Skin epidermis (tissue), 12 donors: ENCODE results near the gene ARHGEF7.

Source experiments
- H3K27ac ChIP-seq, 21 experiments: fragments of 200-600 bp; sonication (generic) in 11 of 21; one replicate each; pipeline ENCODE4 v1.5.0; 2020; ENCODE audit warnings: mild to moderate bottlenecking in 3 of 21, inconsistent platforms in 2 of 21, moderate library complexity in 2 of 21
- H3K4me3 ChIP-seq, 7 experiments: fragments of 200-600 bp; sonication (generic) in 2 of 7; one replicate each; pipeline ENCODE4 v1.5.0; 2020; ENCODE audit warnings: inconsistent platforms in 2 of 7, mild to moderate bottlenecking in 2 of 7, moderate library complexity in 1 of 7

The ARHGEF7 gene

GRCh38 chr13:111326981-111327642 lies 212.0 kb downstream of the ARHGEF7 start:
- Histone ChIP-seq H3K27ac (no peak overlapping the region), H3K4me3 (no peak overlapping the region)

GRCh38 chr13:111327730-111328573 lies 212.8 kb downstream of the ARHGEF7 start:
- H3K27ac ChIP-seq = no peak overlapping the region
- no peak overlapping the region for H3K4me3 ChIP-seq

- Histone ChIP-seq H3K27ac (no peak overlapping the region), H3K4me3 (no peak overlapping the region)
These were observed 213.7 kb downstream of the ARHGEF7 start for GRCh38 chr13:111328574-111329410.

DNA sequence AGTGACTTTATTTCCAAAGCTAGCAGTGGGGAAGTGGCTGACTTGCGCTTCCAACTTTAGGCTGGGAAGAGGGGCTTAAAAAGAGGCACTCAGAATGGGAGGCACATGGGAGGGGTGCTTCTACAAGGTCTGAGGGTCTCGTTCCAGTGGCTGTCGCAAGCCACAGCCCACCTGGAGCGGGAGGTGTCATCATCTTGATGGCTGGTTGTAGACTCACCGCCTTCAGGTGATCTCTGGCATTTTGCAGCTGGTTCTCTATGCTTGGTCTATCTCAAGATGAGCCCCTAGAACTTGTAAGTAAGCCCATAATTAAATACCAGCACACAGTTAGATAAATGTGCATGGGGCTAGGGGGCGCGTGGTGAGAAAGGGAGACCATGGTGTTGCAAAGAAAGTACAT lies 214.5 kb downstream of the ARHGEF7 start:
- Histone ChIP-seq H3K4me3 (no peak overlapping the region), H3K27ac (no peak overlapping the region)

- Histone ChIP-seq H3K4me3 (no peak overlapping the region), H3K27ac (no peak overlapping the region)
These were observed 215.0 kb downstream of the ARHGEF7 start for GRCh38 chr13:111330066-111330610.

GRCh38 chr13:111335298-111335697 lies 220.2 kb downstream of the ARHGEF7 start:
- H3K4me3 ChIP-seq = no peak overlapping the region
- H3K27ac ChIP-seq = no peak overlapping the region

DNA sequence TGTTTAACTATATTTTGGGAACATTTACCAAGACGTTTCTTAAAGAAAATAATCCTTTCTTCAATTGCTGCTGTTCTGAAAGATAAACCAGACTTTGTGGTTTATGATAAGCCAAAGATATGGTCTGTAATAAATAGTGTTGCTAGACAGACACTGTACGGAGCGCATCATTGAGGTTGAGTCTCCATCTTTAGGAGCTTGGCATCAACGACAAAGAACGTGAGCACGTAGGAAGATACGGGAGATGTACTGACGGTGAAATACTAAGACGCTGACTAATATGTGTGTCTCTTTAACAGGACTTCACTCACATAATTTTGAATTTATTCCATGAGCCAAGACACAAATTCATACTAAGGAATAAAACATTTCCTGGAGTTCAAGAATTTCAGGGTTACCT lies 221.6 kb downstream of the ARHGEF7 start:
- H3K27ac ChIP-seq = no peak overlapping the region

GRCh38 chr13:111337206-111337605 lies 222.1 kb downstream of the ARHGEF7 start:
- H3K4me3 ChIP-seq = no peak overlapping the region

More for the DNA sequence above, 221.6 kb downstream of the ARHGEF7 start:
- H3K4me3 ChIP-seq = no peak overlapping the region

DNA sequence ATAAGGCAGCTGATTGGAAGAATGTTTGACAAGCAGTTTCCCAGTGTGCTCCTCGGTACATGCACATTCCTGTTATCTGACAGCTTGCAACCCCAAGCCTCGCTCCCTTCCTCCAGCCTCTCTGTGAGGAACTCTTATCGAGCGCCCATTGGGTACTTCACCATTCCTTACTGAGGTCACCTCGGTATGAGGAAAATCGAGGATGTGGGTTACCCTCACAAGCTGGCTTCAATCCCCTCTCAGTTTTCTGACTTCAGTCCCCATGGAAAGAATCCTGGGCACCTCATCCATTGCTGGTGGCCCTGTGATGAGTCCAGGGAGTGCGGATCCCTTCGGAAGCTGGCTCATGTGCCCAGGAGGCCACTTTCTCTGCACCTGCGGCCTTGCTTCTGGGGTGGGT lies 222.6 kb downstream of the ARHGEF7 start:
- no peak overlapping the region for H3K4me3 ChIP-seq

More at GRCh38 chr13:111337206-111337605, 222.1 kb downstream of the ARHGEF7 start:
- peak overlapping the region in 2 of 21 experiments; percentile 25 to 30 for H3K27ac ChIP-seq

DNA sequence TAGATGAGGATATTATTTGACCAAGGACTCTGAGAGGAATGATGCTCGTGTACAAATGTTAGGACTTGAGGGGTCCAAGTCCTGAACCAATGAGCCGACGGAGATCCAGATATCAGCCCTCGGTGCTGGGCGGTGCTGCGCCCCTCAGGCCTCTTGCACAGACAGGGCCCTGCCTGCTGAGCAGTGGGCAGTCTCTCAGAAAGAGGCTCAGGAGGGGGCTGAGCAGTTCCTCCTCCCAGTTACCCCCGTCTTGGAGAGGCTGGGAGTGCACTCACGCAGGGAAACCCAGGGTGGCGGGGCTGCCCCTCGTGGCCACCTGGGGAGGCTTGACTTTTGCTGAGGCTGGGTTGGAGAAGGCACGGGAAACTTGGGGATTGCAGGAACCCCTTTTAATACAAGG lies 223.7 kb downstream of the ARHGEF7 start:
- Histone ChIP-seq H3K4me3 (no peak overlapping the region), H3K27ac (no peak overlapping the region)

More for the DNA sequence above, 222.6 kb downstream of the ARHGEF7 start:
- peak overlapping the region in 2 of 21 experiments; percentile 25 to 30 for H3K27ac ChIP-seq

- no peak overlapping the region for H3K27ac ChIP-seq
These were observed 224.4 kb downstream of the ARHGEF7 start for GRCh38 chr13:111339366-111340143.

GRCh38 chr13:111341886-111342285 lies 226.8 kb downstream of the ARHGEF7 start:
- H3K4me3 ChIP-seq = no peak overlapping the region
- no peak overlapping the region for H3K27ac ChIP-seq

More at GRCh38 chr13:111339366-111340143, 224.4 kb downstream of the ARHGEF7 start:
- no peak overlapping the region for H3K4me3 ChIP-seq

DNA sequence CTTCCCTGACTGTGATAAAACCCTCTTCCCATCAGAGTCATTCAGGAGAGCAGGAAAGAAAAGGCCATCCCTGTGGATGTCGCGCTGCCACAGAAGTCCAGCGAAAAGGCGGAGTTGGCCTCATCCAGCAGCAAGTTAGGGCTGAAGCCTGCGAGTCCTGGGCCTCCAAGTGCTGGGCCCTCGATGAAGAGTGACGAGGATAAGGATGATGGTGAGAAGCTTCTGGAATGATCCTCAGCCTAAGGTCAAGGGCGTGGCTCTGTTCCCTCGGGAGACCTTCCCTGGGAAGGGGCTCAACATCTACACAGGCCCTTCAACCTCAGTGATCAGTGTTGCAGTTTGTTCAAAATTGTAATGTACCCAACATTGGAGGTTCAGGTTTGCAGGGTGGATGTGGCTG lies 227.6 kb downstream of the ARHGEF7 start:
- H3K27ac ChIP-seq = no peak overlapping the region
- no peak overlapping the region for H3K4me3 ChIP-seq

DNA sequence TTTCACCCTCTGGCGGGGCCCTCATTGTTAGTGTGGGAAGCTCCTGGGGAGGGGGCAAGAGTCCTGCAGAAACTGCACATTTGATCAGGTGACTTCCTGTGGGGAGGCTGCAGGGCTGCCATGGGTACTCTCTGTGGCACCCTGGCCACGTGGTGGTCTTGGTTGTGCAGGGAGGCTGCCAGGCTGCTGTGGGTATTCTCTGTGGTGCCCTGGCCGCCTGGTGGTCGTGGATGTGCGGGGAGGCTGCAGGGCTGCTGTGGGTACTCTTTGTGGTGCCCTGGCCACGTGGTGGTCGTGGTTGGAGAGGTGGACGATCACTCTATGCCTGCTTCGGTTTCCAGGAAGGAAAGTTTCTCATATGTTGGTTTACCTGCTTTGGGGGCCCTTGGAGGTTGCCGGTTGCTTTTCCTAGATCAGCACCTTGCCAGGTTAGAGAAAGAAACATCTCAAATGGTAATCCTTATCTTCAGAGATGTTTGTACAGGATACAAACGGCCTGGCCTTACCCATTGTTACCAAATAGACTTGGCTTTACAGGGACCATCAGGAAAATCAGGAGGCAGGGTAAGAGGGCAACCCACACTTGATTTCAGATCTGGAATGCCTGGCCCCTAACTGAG lies 228.2 kb downstream of the ARHGEF7 start:
- no peak overlapping the region for H3K27ac ChIP-seq
- no peak overlapping the region for H3K4me3 ChIP-seq

DNA sequence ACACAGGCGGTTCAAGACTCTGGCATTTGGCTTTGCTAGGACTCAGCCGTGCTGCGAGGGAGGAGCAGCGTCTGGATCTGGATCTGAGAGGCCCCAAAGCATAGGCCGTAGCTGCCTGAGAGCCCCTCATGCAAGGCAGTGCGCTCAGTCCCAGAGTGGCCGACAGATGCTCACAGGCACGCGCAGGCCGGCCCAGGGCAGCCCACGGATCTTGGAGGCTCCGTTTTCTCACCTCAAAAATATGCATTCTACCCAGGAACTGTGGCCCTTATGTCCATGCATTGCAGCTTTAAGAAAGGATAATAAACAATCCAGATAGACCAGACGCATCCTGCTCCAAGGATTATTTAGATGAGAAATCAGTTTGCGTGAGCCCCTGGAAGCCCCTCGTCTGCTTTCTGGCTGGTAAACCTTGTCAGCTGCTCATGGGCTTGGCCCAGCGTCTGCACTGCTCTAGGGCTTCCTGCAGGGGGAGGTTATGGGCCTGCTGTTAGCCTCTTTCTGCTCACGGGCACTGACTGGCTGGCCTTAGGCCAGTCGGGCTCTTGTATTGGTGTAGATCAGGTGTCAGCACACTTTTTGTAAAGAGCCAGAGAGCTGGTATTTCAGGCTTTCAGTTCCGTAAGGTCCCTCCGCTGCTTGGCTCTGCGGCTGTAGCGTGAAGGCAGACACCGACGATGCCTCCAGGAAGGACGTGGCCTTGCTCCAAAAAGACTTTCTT lies 229.5 kb downstream of the ARHGEF7 start:
- no peak overlapping the region for H3K4me3 ChIP-seq
- no peak overlapping the region for H3K27ac ChIP-seq

GRCh38 chr13:111345682-111346081 lies 230.6 kb downstream of the ARHGEF7 start:
- no peak overlapping the region for H3K27ac ChIP-seq
- no peak overlapping the region for H3K4me3 ChIP-seq

- Histone ChIP-seq H3K27ac (no peak overlapping the region), H3K4me3 (no peak overlapping the region)
These were observed 231.1 kb downstream of the ARHGEF7 start for GRCh38 chr13:111346101-111346680.

DNA sequence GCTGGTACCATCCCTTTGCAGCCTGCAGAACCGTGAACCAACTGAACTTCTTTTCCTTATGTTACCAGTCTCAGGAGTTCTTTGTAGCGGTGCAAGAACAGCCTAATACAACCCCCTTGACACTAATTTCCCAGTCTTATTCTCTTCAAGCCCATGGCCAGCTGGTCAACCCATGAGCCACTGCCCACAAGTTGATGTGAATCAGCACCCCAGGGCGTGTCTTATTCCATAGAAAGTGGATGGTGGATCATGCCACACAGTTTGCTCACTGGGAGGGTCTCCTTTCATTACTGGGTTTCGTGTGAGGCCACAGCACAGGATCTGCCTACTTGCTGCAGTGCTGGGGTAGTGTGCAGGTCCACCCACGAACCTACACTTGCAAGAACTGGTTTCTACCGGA lies 232.3 kb downstream of the ARHGEF7 start:
- H3K4me3 ChIP-seq = no peak overlapping the region
- no peak overlapping the region for H3K27ac ChIP-seq
